Breast epithelium (tissue), 4 donors: ENCODE data around the gene MAP2K3. TPM values are rescaled to one million over a fixed set of nuclear protein-coding genes. Genes with fewer than 3 reads are reported as not detected.
"Not testable (repeated sequence)": the region's sequence is repeated elsewhere in the genome, so short reads cannot be mapped to it uniquely, and the experiment has no call there.

ENCODE experiments used
- DNase-seq, 2 donors: peaks; one replicate each; pipeline ENCODE4 v3.0.0-alpha.2; 2019; ENCODE audit warnings: low spot score in 2 of 2
- H3K27ac ChIP-seq, 2 donors: fragments of 200-600 bp; sonication (generic) in 1 of 2; one replicate each; pipeline ENCODE4 v1.5.1; 2016 to 2019; ENCODE audit warnings: mild to moderate bottlenecking in 1 of 2
- H3K27me3 ChIP-seq, 2 donors: fragments of 200-600 bp; sonication (generic) in 1 of 2; one replicate each; pipeline versions ENCODE4 v1.5.1 to v1.6.0; 2017 to 2019; ENCODE audit warnings: control low read depth in 1 of 2, mild to moderate bottlenecking in 1 of 2
- H3K36me3 ChIP-seq: fragments of 200-600 bp; one replicate; pipeline ENCODE4 v1.5.1; 2019
- H3K4me1 ChIP-seq, 2 donors: fragments of 200-600 bp; sonication (generic); one replicate each; pipeline ENCODE4 v1.5.1; 2016 to 2019; ENCODE audit warnings: control low read depth in 1 of 2
- H3K4me3 ChIP-seq, 3 donors: fragments of 200-600 bp; sonication (generic); 1 replicate in 2 of 3; 2 replicates in 1 of 3; pipeline ENCODE4 v1.5.1; 2016 to 2019; ENCODE audit warnings: mild to moderate bottlenecking in 3 of 3, moderate library complexity in 2 of 3
- H3K9me3 ChIP-seq, 2 donors: fragments of 200-600 bp; sonication (generic) in 1 of 2; one replicate each; pipeline ENCODE4 v1.5.1; 2016 to 2019; ENCODE audit warnings: control low read depth in 1 of 2
- CTCF ChIP-seq, 3 donors: fragments of 450-650 bp; IDR thresholded peaks; one replicate each; pipeline ENCODE4 v1.5.1; 2016 to 2017; ENCODE audit warnings: antibody characterized with exemption in 3 of 3, mild to moderate bottlenecking in 3 of 3, moderate library complexity in 3 of 3
- POLR2A ChIP-seq: fragments of 450-650 bp; IDR thresholded peaks from one replicate; pipeline ENCODE4 v1.6.1; 2016; ENCODE audit warnings: antibody characterized with exemption, mild to moderate bottlenecking, moderate library complexity
- POLR2AphosphoS5 ChIP-seq, 3 donors: sonication (generic); formaldehyde crosslinking; IDR thresholded peaks; one replicate each; pipeline ENCODE4 v1.6.1; 2017; ENCODE audit warnings: antibody characterized with exemption in 3 of 3
- intact Hi-C: fragments of 100-400 bp; cut with DNase I; formaldehyde crosslinking; loops from one replicate; pipeline ENCODE4 v1.15.1; 2023; ENCODE audit warnings: low total_unique reads
- total RNA-seq, 3 donors: library from RNA; depleted of rRNA; stranded (reverse); fragments of >200 nt; gene quantifications; one replicate each; pipeline ENCODE4 v1.1.0, GENCODE V29; 2016

MAP2K3 gene
- total RNA-seq, 3 donors from 2014 or later, result 16.0 to 26.9 (median 22.0) TPM

- Histone ChIP-seq H3K4me1 (no peaks in the 10 kb centered on the region), H3K4me3 (no peak overlapping the region), H3K9me3 (peaks cover 9% of the 10 kb centered on the region in 2 donors), H3K27me3 (no peaks in the 10 kb centered on the region), H3K36me3 (no peaks in the 10 kb centered on the region), H3K27ac (no peak overlapping the region)
- intact Hi-C loops, result no loop called here
- DNase-seq, result no peak
- TF ChIP-seq POLR2A (no peak), POLR2AphosphoS5 (IDR thresholded peaks at IDR 0.05) (no peak), CTCF (IDR thresholded peaks at IDR 0.05) (no peak)
Measured at GRCh38 chr17:21313320-21313719, 28.8 kb downstream of the MAP2K3 start.

GRCh38 chr17:21313761-21314160, 29.2 kb downstream of the MAP2K3 start:
- H3K27me3 ChIP-seq, H3K27ac ChIP-seq, H3K9me3 ChIP-seq, H3K4me3 ChIP-seq, H3K36me3 ChIP-seq, intact Hi-C loops, DNase-seq, H3K4me1 ChIP-seq: not testable (repeated sequence)

GRCh38 chr17:21314261-21314664, 29.8 kb downstream of the MAP2K3 start:
- H3K27ac ChIP-seq, intact Hi-C loops, H3K9me3 ChIP-seq, DNase-seq, H3K4me1 ChIP-seq, H3K4me3 ChIP-seq, H3K36me3 ChIP-seq, H3K27me3 ChIP-seq: not testable (repeated sequence)

- DNase-seq, H3K27ac ChIP-seq, intact Hi-C loops, H3K27me3 ChIP-seq, H3K36me3 ChIP-seq, H3K4me1 ChIP-seq, H3K4me3 ChIP-seq, H3K9me3 ChIP-seq: not testable (repeated sequence)
Measured at GRCh38 chr17:21314701-21315111, 30.2 kb downstream of the MAP2K3 start.

DNA sequence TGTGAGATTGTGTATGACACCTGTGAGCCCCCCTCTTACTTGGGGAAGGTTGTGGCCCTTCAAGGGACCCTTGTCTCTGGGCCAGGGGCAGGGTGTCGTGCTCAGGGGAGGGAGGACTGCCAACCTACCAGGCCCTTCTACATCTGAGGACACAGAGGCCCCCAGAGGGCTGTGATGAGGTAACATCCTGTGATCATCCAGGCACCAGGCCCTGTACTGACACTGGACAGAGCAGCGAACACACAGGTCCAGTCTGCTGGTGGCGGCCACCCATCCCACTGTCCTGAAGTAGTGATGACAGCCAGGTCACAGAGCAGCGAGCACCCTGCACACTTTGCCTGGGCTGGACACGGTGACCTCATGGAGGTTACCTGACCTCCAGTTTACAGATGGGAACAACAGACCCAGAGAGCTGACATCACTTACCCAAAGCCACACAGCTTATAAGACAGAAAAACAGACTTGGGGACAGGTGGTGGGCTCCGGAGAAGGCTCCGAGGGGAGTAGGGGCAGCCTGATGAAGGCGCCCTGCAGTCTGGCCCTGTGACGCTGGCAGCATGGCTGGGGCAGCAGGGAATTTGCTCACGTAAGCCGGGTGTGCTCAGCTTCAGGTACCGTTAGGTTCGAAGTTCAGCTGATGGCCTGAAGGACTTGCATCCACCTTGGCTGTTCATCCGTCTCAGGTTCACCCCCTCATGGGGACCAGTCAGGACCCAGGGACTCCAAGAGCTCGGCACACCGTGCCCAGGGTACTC, 30.9 kb downstream of the MAP2K3 start:
- H3K36me3 ChIP-seq, H3K27me3 ChIP-seq, H3K4me1 ChIP-seq, H3K4me3 ChIP-seq, H3K9me3 ChIP-seq, intact Hi-C loops, DNase-seq, H3K27ac ChIP-seq: not testable (repeated sequence)

GRCh38 chr17:21316212-21316886, 31.8 kb downstream of the MAP2K3 start:
- intact Hi-C loops, H3K27me3 ChIP-seq, H3K27ac ChIP-seq, DNase-seq, H3K9me3 ChIP-seq, H3K4me1 ChIP-seq, H3K36me3 ChIP-seq: not testable (repeated sequence)
- peak overlapping the region in 2 of 3 donors; percentile 32 to 50 for H3K4me3 ChIP-seq

DNA sequence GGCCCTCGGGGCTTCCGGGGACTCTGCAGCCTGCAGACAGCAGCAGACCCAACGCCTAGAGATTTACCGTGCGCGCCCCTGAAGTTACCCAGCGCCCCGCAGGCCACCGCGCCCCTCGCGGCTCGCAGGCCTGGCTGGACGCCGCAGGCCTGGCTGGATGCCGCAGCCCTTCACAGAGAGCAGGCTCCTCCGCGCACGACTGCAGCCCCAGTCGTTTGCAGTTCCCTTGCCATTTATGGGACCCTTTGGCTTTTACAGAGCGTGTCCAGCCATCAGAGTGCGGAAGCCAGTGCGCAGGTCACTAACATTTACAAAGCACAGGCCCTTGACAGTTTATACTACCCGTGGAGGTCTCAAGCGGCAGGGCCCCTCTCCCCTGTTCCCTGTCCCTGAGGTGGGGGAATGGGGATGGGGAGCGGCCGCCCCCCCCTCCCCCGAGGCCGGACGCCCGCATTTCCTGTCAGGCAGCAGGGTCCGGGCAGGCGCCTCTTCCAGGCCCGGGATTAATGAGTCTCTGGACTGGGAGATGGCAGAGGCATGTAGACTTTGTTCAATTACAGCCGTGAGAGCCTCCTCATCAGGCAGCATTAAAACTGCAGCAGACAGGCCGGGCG, 32.5 kb downstream of the MAP2K3 start:
- H3K27ac ChIP-seq, H3K4me1 ChIP-seq, intact Hi-C loops, H3K36me3 ChIP-seq, H3K9me3 ChIP-seq, DNase-seq, H3K27me3 ChIP-seq: not testable (repeated sequence)
- H3K4me3 ChIP-seq, result peak overlapping the region in 2 of 3 donors; percentile 32 to 50

- H3K27me3 ChIP-seq, H3K9me3 ChIP-seq, H3K36me3 ChIP-seq, H3K4me3 ChIP-seq, DNase-seq, intact Hi-C loops, H3K4me1 ChIP-seq, H3K27ac ChIP-seq: not testable (repeated sequence)
Measured at GRCh38 chr17:21317821-21318220, 33.3 kb downstream of the MAP2K3 start.
